CD1c-positive myeloid dendritic cell (primary cell): ENCODE measurements around the gene FBXL7.

ENCODE experiments used
- DNase-seq: peaks from one replicate; pipeline ENCODE4 v3.0.0-alpha.2; 2016; ENCODE audit errors: extremely low spot score

The FBXL7 gene

DNA sequence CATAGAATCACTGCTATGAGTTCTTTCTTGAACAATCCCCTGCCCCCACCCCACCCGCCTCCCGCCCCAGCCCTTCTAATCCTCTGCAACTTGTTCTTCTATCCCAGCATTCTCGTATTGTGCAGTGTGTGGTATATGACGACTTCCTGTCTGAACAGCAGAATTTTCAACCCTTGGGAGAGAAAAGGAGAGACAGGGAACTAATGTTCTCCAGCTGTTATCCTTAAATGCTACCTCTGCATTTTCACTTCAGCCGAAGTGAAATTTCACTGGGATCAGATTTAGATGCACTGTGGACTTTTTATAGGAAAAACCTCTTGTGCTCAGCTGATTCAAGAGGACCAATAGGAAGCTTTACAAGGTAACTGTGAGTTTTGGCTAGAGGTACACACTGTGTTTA is 2.2 kb downstream of the FBXL7 start:
- no peak for DNase-seq

DNA sequence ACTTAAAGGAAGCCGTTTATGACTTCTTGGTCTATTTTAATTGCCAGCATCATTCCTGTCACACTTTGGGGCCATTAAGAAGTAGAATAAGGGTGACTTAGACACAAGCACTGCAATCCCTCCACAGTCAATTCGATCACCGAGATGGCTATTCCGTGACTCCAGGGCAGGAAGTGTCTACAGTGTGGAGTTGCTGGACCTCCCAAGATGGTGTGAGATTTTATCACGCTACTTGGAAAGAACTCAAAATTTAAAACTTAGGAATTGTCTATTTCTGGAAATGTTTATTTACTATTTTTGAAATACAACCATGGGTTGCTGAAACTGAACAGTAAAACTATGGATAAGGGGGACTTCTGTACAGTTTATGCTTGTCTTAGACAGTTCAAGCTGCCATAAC is 6.2 kb downstream of the FBXL7 start:
- no peak for DNase-seq

DNA sequence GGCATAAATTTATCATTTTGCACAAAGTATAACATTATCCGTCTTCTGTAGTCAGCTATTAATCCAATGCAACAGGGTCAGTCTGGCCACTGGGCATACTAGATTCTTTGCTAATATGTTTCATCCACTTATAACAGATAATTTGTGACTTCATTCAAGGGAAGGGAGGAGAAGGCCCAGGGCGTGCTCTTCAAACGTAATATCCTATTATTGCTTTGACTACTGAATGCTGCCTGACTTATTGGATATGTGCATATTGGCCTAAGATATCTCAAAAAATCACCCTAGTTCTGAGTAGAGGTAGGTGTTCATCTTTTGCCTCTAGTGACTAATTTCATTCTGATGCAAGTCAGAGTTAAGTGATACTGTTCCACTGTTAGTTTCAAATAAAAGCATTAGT is 6.9 kb downstream of the FBXL7 start:
- no peak for DNase-seq

DNA sequence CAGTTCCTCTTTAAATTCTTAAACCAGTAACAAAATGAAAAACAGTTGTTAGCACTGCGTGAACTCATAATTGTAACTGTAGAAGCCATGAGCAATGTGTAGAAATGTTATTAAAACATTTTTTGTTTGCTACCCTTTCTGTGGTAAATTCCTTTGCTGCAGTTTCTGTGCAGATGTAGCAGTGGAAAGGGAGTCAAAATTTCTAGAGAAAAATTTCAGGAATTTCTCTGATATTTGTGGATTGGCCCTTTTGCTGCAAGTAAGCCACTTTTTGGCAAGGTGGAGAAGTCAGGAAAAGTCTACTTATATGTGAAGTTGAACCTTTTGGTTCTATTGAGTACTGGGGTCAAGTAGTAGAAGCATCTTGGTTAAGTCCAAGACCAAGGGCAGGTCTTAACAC is 10.1 kb downstream of the FBXL7 start:
- no peak for DNase-seq

DNA sequence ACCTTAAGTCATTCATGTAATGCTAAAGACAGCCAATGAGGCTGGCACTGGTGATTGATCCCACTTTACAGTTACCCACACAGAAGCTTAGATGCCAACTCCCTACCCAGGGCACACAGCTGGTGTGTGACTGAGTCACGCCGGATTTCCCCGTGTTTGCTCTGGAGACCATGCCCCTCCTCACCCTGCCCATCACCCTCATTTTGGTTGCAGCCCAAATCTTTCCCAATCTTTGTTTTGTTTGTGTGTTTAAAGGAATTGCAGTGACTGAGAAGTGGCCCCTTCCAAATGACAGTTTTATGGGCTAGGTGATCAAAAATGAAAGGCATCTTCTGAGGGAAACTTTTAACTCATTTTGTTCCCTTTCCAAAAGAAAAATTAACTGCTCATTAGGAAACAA is 10.9 kb downstream of the FBXL7 start:
- no peak for DNase-seq

DNA sequence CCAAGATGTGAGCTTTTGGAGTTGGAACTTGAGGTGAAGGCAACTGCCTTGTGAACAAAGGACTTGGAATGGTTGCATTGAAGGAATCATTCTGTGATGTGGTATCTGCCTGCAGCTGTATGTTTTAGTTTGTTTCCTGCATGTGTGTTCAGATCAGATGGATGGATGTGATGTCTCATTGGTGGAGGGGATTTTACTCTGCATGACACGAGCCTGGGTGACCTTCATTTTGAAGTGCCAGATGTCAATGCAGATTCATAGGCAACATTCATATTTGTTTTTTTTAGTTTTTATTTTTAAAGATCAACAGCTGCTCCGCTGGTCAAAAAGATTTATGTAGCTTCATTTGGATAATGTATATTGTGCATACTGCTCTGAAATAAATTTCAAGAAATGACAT is 13.5 kb downstream of the FBXL7 start:
- no peak for DNase-seq

DNA sequence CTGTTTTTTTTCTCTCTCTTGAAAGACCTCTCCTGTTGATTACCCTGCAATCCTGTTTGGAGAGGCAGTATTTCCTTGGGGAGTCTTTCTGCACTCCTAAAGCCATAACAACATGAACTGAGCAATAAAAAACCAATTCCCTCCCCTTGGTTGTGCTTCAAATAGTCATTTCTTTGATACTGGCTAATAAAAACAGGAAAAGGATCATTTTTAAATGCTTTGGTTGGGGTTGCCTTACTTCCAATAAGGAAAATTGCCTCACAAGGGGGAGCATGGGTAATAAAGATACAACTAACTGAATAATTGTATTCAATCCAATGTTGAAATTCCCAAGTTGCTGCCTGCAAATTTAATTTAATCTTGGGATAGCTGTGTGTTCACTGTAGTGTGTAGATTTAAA is 13.9 kb downstream of the FBXL7 start:
- no peak for DNase-seq

DNA sequence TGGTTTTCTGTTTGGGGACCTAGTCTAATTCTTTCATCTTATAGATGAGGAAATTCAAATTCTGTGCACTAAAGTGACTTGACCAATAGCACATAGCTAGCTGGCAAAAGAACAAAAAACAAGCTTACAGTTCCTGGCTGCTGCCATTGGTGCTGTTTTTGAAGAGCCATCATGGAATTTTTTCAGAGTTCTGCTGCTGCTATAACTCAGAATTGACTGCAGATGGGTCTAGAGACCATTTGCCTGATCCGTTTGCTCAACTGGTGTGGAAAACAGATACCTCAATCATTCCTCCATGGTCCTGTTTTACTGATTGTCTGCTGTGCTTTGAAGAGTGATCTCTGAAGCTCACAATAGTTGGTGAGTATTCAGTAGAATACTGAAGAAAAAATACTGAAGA is 15.2 kb downstream of the FBXL7 start:
- no peak for DNase-seq

DNA sequence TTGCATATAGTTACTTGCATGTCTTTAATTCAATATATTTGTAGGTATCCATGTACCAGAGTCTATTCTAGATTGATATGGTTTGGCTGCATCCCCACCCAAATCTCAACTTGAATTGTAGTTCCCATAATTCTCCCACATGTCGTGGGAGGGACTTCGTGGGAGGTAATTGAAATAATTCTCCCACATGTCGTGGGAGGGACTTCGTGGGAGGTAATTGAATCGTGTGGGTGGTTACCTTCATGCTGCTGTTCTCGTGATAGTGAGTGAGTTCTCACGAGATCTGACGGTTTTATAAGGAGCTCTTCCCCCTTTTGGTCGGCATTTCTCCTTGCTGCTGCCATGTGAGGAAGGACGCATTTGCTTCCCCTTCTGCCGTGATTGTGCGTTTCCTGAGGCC is 16.5 kb downstream of the FBXL7 start:
- no peak for DNase-seq

DNA sequence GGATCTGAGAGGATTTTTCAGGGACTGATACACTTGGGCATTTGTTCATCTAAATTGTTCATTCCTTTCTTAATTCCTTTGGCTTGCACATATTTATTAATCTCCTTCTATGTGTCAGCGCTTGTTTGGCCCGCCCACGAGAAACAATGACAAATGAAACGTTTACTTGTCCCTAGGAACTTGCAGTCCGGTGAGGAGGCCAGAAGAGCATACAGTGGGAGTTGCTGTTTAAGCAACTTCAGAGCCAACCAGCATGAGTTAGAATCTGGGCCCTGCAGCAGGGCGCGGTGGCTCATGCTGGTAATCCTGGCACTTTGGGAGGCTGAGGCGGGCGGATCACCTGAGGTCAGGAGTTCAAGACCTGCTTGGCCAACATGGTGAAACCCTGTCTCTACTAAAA is 18.8 kb downstream of the FBXL7 start:
- DNase-seq = no peak

DNA sequence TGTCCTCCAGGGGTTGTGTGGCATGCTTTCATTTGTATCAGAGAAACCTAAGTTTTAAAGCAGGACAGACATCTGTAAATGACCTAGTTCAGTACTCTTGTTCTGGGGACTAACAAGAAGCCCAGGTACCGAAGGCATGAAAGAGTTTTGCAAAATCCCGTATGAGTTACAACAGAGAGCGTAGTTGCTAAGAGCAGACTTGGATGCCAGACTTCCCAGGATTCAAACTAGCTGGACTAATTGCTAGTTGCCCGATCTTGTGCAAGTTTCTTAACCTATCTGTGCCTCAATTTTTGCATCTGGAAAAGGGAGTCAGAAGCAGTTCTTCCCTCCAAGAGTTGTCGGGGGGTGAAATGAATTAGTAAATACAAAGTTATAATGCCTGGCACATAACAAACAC is 20.9 kb downstream of the FBXL7 start:
- DNase-seq = no peak

DNA sequence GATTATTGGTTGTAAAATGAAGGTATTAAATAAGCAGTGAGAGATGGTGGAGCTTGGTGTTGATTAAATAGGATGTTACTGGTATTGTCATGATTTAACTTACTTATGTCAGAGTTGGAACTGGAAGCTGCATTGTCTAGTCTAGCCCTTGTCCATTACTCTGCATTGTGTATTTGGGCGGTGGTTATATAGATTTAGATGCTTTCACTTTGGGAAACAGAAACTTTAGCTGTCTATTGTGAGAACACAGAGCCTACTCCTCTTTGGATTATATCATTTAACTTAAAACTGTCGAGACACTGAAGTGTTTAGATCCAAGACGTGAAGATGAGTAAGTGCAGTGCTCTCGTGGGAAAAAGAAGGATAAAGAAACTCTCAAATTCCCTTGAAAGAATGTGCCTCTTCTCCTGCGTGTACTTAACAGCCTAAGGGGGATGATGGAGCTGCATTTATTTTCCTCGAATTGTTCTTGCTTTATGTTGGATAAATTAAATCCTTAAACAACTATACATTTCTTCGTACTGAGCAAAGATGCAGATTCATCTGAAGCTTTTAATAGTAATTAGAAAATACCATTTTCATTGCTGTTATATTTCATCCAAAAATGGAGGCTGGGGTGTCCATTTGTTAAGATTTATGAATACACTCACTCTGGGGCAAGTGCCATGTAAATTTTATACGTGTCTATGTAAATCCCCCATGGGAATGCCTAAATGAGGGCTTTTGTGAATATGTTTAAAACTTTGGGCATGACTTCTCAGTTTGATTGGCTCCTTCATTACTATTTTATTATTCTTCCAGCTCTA is 21.6 kb downstream of the FBXL7 start:
- DNase-seq = no peak

DNA sequence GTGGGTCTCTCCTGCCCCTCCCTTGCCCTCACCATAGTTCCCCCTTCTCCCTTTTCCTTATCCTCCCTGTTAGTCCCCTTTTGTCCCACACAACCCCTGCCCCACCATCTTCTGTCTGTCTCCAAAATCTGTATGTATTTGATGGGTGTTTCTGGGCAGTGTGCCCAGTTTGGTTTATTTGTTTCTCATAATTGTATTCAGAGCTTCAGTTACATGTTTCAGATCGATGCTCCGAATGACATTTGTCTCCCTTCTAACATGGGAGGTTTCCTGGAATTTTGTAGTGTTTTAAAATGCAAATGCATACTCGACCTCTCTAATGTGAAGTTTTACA is 22.2 kb downstream of the FBXL7 start:
- DNase-seq = no peak

DNA sequence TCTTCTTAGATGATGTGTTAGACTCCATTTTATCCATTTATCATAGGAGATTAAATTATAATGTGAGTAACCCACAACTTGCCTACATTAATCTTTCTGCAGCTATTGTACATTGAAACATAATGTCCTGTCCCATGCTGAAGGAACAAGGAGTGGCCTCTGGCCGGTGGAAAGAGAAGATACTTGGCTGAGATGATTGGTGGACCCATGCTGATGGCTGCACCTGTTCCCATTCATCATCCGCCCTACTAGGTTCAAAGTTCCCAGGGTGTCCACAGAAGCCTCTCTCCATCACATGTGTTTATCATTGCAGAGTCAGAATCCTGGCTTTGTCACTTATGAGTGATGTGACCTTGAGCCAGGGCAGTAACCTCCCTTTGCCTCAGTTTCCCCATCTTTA is 24.7 kb downstream of the FBXL7 start:
- no peak for DNase-seq

DNA sequence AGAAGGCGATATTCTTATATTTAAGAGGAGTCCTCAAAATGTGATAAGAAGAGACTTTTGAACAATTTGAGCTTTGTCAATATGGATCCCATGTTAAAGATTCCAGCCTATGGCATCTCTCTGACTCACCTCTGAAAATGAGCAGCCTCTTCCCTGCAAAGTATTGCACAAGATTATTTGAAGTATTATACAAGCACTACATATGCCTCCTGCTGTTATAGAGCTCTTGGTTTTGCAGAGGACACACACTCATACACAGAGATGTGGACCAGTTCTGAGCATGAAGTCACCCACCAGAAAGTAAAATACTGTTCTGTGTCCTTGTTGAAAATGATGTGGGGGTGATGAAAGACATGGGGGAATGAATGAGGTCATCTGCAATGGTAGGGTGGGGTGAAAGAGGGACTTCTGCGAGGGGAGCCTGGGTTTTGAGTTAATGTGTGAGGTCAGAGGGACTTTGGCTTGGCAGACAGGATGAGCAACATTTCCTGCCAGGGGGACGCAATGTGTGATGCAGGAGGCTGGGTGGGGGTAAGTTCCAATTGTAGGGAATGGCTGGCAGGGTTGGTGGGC is 25.8 kb downstream of the FBXL7 start:
- no peak for DNase-seq

DNA sequence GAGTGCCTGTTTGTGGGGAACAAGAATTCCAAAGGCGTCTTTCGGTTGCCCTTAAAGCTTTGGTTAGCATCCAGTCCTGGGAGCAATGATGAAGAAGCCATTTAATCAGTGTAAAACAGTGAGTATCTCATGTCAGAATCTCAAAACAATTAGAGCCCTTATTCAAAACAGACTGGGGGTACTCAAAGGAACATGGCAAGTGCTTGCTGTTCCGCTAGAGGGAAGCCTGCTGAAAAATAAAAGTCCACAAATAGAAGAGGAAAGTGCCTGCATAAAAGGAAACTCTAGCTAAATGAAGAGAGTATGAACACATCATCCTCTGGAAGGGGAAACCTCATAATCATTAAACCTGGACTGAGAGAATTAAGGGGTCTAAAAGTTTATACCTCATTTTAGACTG is 26.4 kb downstream of the FBXL7 start:
- DNase-seq = no peak

DNA sequence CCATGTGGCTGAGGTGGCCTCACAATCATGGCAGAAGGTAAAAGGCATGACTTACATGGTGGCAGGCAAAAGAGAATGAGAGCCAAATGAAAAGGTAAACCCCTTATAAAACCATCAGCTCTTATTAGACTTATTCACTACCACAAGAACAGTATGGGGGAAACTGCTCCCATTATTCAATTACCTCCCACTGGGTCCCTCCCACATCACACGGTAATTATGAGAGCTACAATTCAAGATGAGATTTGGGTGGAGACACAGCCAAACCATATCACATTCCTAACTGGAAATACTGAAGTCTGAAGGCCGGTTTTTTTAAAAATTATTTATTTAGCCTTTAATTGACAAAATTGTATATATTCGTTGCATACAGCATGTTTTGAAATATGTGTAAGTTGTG is 28.5 kb downstream of the FBXL7 start:
- DNase-seq = no peak

DNA sequence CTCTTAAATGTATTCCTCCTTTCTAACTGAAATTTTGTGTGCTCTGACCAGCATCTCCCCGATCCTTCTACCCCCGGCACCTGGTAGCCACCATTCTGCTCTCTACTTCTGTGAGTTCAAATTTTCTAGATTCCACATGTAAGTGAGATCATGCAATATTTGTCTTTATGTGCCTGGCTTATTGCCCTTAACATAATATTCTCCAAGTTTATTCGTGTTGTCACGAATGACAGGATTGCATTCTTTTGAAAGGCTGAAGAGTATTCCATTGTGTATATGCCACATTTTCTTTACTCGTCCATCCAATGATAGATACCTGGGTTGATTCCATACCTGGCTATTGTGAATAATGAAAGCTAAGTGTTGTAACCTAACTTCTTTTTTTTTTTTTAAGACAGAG is 29.0 kb downstream of the FBXL7 start:
- no peak for DNase-seq

DNA sequence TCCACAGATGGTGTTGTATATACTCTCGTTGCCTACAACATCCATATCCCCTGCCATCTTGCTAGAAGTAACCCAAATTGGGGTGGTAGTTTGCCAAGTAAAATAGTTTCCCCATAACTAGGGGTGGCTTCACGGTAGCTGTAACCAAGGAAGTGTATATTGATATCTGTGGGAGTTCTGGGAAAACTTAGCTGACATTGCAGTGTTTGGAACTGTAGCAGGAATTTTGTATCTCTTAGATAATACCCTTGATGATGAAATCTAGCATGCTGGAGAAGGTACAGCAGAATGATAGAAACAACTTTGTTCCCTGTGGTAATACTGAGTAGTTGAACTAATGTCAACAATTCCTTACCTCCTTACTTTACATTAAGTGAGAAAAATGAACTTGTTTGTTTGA is 29.8 kb downstream of the FBXL7 start:
- DNase-seq = no peak

DNA sequence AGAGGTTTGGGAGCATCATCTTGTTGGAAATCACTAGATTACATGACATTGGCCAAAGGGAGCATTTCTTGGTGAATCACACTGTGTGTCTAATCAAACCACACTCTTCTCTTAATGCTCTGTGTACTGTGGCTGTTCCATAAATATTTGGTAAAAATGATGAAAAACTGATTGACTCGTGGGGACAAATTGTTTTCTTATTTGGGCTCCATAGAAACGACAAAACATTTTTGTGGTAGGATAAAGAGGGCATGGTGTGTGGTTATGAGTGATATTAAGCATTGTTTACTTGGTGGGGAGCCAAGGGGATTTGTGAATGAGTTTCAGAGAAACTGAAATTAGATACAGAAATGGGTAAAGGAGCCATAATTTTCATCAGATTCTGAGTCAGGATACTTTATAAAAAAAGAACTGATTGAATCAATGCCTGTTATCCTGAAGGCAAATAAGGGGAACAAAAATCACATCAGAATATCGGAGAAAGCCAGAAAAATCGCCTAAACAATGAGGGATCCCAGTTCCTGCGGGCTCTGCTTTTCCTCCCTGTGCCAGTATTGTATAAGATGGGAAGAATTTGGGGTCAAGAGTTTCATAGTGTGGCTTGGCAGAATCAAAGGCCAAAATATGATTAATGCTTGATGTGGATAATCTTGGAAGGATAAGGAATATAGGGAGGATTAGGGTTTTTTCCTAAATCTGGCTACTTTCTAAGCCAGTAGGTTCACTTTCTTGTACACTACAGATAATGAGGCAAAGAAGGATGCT is 33.3 kb downstream of the FBXL7 start:
- no peak for DNase-seq

DNA sequence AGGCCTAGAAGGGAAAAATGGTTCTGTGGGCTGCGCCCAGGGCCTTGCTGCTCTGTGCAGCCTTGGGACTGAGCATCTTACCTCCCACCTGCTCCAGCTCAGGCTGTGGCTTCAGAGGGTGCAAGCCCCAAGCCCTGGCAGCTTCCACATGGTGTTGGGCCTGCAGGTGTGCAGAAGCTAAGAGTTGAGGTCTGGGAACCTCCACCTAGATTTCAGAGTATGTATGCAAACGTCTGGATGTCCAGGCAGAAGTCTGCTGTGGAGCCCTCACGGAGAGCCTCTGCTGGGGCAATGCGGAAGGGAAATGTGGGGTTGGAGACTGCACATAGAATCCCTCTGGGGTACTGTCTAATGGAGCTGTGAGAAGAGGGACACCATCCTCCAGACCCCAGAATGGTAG is 36.0 kb downstream of the FBXL7 start:
- no peak for DNase-seq

DNA sequence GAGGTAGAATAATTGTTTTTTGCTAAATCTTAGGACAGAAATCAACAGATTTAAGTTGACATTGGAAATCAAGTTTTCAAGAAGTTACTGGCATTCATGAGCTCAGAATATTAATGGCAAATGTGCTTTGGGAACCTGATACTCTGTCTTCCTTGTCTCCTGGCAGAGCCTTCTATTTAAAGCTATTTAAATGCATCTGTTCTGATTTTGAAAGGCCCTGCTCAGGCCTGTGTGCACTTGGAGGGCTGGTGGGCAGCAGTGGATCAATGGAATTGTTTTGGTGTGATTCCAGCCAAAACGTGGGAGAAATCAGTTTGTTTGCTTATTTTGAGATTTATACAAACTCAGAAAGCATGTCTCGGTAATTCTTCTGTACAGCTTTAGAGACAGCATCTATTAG is 38.5 kb downstream of the FBXL7 start:
- DNase-seq = no peak

DNA sequence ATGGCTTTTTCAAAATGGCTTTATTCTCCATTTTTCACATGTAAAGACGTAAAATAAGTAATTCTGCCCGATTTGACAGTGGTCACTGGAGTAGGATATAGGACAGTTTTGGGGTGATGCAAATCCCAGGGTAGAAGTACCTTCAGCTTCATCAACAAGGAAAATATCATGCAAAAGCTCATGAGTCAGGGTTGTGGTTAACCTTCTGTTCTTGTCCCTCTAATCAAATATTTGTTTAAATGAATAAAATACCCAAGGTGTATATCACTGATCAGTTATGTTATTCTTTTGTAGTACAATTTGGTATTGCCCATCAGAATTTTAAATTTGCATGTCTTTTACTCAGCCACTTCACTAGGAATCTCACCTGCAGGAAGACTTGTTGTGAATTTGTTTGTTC is 40.0 kb downstream of the FBXL7 start:
- no peak for DNase-seq
